Measurements from ENCODE around the gene CDC42SE1. TPM values are rescaled to one million over a fixed set of nuclear protein-coding genes. Genes with fewer than 3 reads are reported as not detected.

CDC42SE1 gene
- total and polyA plus RNA-seq, 9 donors: 42.6 to 68.4 (median 53.5) TPM

DNA sequence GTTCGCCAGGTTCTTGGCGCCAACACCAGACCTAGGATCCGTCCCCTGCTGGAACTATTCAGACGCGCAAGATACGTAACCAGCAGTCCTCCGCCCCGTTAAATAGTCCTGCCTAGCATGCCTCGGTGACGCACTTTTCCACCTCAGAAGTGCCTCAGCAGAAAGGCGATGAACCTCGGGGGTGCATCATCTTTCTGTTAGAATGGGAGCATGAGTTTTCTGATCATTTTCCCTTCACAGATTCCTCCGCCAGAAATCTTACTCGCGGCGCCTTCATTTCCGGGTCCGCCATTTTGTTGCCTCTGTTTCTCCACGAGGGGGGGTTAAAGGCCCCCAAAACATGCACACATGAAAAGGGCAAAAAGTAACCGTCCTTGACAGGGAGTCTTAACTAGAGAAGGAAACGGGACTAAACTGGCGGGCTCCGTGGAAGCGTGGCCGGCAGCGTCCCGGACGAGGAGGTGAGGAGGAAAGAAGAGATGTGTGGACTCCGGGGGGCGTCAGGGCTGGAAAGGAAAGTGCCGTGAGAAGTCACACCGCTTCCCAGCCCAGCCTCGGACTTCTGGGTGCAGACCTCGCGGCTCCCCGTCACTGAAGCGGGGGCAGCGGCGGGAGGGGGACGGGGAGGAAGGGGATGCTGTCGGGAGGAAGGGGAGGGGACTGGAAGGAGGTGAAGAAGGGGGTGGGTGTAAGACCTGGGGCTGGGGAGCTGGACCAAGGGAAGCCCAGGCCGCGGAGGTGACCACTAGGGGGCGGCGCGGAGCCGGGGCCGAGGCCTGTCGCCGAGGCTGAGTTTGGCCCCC, 11.3 kb upstream of the CDC42SE1 start, which contains the start of gene GABPB2:
Gene GABPB2 (plus strand): TSS at position 288 of the 803 bp plus-strand sequence. CDS start 17,429 bp downstream, outside the sequence.
- no peaks in the 10 kb centered on the region for H3K9me3 ChIP-seq (replicated peaks; ENCODE audit: control insufficient read depth, low read depth, low read length)
- H3K36me3 ChIP-seq (ENCODE audit: control insufficient read depth, insufficient read depth, low read length): peaks cover 12% of the 10 kb centered on the region
- WGBS (ENCODE audit: insufficient coverage): 0% methylated on average over 31 of the region's 50 CpGs
- H3K4me3 ChIP-seq (ENCODE audit: low read length): peak within 1 kb of the TSS; percentile 99
- no peaks in the 10 kb centered on the region for H3K27me3 ChIP-seq (ENCODE audit: control insufficient read depth, insufficient read depth, low read length)
- DNase-seq: peak; percentile 99
- peak within 1 kb of the TSS; percentile 100 for H3K27ac ChIP-seq (ENCODE audit: low read length)
- H3K4me1 ChIP-seq (ENCODE audit: control insufficient read depth, insufficient read depth, low read length): peaks cover 16% of the 10 kb centered on the region

DNA sequence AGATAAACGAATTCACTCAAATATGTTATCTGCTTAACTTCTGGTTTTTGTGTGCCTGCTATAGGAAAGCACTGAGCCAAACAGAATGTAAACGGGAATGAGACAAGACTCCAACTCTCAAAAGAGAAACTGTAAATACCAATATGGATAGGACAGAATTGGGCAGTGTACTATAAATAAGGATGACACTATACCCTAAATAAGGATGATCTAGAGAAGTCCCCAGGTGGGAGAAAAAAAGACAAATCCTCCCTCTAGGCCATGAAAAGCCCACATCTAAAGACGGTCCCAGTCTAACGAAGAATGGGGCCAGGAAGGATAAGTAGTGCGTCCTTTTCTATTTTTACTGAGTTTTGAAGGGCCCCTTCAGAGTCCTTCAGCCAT, 9.7 kb upstream of the CDC42SE1 start:
- H3K4me3 ChIP-seq (ENCODE audit: low read length): no peak overlapping the region
- no peak for DNase-seq
- H3K27ac ChIP-seq (ENCODE audit: low read length): peak overlapping the region; percentile 100

GRCh38 chr1:151067185-151067584, 7.8 kb upstream of the CDC42SE1 start:
- Histone ChIP-seq H3K27ac (ENCODE audit: low read length) (no peak overlapping the region), H3K36me3 (ENCODE audit: control insufficient read depth, insufficient read depth, low read length) (peaks cover 3% of the 10 kb centered on the region), H3K27me3 (ENCODE audit: control insufficient read depth, insufficient read depth, low read length) (no peaks in the 10 kb centered on the region), H3K9me3 (replicated peaks; ENCODE audit: control insufficient read depth, low read depth, low read length) (no peaks in the 10 kb centered on the region), H3K4me3 (ENCODE audit: low read length) (no peak overlapping the region), H3K4me1 (ENCODE audit: control insufficient read depth, insufficient read depth, low read length) (peaks cover 16% of the 10 kb centered on the region)
- WGBS (ENCODE audit: insufficient coverage): 88% methylated on average over 4 of the region's 4 CpGs
- DNase-seq: no peak

More for the DNA sequence above, 9.7 kb upstream of the CDC42SE1 start:
- no peaks in the 10 kb centered on the region for H3K9me3 ChIP-seq (replicated peaks; ENCODE audit: control insufficient read depth, low read depth, low read length)
- H3K36me3 ChIP-seq (ENCODE audit: control insufficient read depth, insufficient read depth, low read length): peaks cover 3% of the 10 kb centered on the region
- WGBS (ENCODE audit: insufficient coverage): no CpG with 5 or more reads among the region's 5 CpGs
- peaks cover 16% of the 10 kb centered on the region for H3K4me1 ChIP-seq (ENCODE audit: control insufficient read depth, insufficient read depth, low read length)
- no peaks in the 10 kb centered on the region for H3K27me3 ChIP-seq (ENCODE audit: control insufficient read depth, insufficient read depth, low read length)

GRCh38 chr1:151065089-151065645, 5.7 kb upstream of the CDC42SE1 start:
- DNase-seq: no peak
- no peaks in the 10 kb centered on the region for H3K9me3 ChIP-seq (replicated peaks; ENCODE audit: control insufficient read depth, low read depth, low read length)
- H3K27me3 ChIP-seq (ENCODE audit: control insufficient read depth, insufficient read depth, low read length): no peaks in the 10 kb centered on the region
- H3K36me3 ChIP-seq (ENCODE audit: control insufficient read depth, insufficient read depth, low read length): peaks cover 3% of the 10 kb centered on the region
- no peak overlapping the region for H3K4me3 ChIP-seq (ENCODE audit: low read length)
- H3K27ac ChIP-seq (ENCODE audit: low read length): no peak overlapping the region
- peaks cover 16% of the 10 kb centered on the region for H3K4me1 ChIP-seq (ENCODE audit: control insufficient read depth, insufficient read depth, low read length)

- Histone ChIP-seq H3K36me3 (ENCODE audit: control insufficient read depth, insufficient read depth, low read length) (peaks cover 3% of the 10 kb centered on the region), H3K27me3 (ENCODE audit: control insufficient read depth, insufficient read depth, low read length) (no peaks in the 10 kb centered on the region), H3K9me3 (replicated peaks; ENCODE audit: control insufficient read depth, low read depth, low read length) (no peaks in the 10 kb centered on the region), H3K27ac (ENCODE audit: low read length) (no peak overlapping the region), H3K4me1 (ENCODE audit: control insufficient read depth, insufficient read depth, low read length) (peaks cover 20% of the 10 kb centered on the region), H3K4me3 (ENCODE audit: low read length) (no peak overlapping the region)
- DNase-seq: no peak
- WGBS (ENCODE audit: insufficient coverage): 93% methylated on average over 2 of the region's 3 CpGs
Measured at GRCh38 chr1:151062741-151063371, 3.4 kb upstream of the CDC42SE1 start.

DNA sequence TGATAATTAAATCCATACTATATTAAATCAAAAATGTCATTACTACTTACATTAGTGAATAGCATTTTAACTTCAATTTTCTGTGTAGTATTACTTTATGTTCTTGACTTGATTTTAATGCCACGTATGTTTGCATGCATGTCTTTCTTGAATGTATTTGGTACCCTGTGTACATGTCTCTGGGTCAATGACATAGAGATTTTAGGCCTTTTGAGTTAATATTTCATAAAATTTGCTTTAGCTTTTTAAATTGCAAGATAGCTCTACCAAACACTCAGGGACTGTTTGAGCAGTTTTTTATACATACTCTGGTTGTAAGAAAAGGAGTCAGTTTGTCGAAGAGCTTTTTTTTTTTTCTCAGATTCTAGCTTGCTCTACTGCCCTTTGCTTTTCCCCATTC, 2.3 kb upstream of the CDC42SE1 start:
- Histone ChIP-seq H3K36me3 (ENCODE audit: control insufficient read depth, insufficient read depth, low read length) (peaks cover 6% of the 10 kb centered on the region), H3K27me3 (ENCODE audit: control insufficient read depth, insufficient read depth, low read length) (no peaks in the 10 kb centered on the region), H3K9me3 (replicated peaks; ENCODE audit: control insufficient read depth, low read depth, low read length) (no peaks in the 10 kb centered on the region), H3K4me3 (ENCODE audit: low read length) (no peak overlapping the region), H3K27ac (ENCODE audit: low read length) (no peak overlapping the region), H3K4me1 (ENCODE audit: control insufficient read depth, insufficient read depth, low read length) (peaks cover 31% of the 10 kb centered on the region)
- no peak for DNase-seq
- no CpG with 5 or more reads among the region's 2 CpGs for WGBS (ENCODE audit: insufficient coverage)

DNA sequence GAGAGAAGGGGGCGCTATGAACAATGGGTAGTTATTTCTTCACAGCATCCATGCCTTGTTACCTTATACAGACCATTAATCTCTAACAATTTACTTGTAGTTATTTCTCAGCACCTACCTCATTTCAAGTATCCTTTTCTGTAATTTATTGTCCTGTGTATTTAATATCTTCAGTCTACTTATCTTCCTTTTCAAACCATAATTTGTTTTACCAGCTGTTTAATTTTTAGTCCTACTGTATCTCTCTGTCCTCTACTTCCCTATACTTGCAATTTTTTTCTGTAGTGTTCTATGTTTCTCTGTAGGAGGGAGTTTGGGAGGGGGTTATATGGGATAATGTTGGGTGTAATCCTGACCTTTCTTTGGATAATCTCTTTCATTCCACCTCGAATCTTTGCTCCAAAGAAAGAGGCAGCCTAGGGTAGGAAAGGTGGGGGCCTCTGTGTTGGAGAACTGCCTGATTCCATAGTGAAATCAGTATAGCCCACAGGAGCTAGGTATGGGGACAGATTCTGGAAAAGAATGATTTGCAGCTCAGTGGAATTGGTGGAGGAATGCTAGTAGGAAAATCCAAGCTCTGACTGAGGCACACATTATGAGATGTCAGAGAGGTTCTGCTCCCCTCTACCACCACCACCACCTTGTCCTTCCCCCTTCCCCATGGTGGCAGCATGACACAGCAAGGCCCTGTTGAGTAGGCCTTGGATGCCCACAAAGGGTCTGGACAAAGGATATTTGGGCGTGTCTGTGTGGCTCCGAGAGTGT, 1.4 kb upstream of the CDC42SE1 start:
- Histone ChIP-seq H3K27ac (ENCODE audit: low read length) (peak overlapping the region; percentile 97), H3K4me3 (ENCODE audit: low read length) (peak overlapping the region; percentile 98), H3K9me3 (replicated peaks; ENCODE audit: control insufficient read depth, low read depth, low read length) (no peaks in the 10 kb centered on the region), H3K4me1 (ENCODE audit: control insufficient read depth, insufficient read depth, low read length) (peaks cover 38% of the 10 kb centered on the region), H3K27me3 (ENCODE audit: control insufficient read depth, insufficient read depth, low read length) (no peaks in the 10 kb centered on the region), H3K36me3 (ENCODE audit: control insufficient read depth, insufficient read depth, low read length) (peaks cover 12% of the 10 kb centered on the region)
- no CpG with 5 or more reads among the region's 4 CpGs for WGBS (ENCODE audit: insufficient coverage)
- peak; percentile 27 for DNase-seq

DNA sequence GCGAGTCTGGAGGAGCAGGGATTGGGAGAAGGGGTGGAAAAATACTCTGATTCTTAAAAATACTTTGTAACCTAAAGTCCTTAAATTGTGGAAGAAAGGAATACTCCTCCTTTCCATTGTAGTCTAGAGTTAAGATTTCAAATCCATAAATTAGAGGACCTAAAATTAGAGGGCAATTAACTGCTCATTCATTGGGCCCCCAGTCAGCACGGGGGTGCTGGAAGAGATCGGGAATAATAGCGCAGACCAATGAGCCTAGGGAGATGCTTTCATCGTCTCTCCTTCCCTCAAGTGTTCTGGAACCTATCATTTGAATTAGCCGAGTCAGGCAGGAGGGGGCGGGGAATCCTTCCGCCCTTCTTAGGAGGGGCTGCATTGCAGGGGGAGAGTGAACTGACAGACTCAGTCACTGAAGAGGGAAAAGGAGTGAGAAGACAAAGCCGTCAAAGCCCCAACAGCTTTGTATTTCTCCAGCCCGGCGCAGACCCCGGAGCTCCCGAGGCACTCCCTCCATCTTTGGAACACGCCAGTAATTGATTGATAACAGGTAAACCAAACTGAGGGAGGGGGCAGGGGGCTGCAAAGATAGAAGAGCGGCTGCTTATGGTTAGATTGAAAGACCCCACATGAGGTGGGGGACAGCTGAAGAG, 710 bp upstream of the CDC42SE1 start, which contains the start of gene MLLT11:
Gene MLLT11 (plus strand): TSS at position 391 of the 650 bp plus-strand sequence. CDS start 6,828 bp downstream, outside the sequence.
- DNase-seq: peak; percentile 95
- Histone ChIP-seq H3K4me1 (ENCODE audit: control insufficient read depth, insufficient read depth, low read length) (peaks cover 43% of the 10 kb centered on the region), H3K4me3 (ENCODE audit: low read length) (peak within 1 kb of the TSS; percentile 98), H3K27me3 (ENCODE audit: control insufficient read depth, insufficient read depth, low read length) (no peaks in the 10 kb centered on the region), H3K9me3 (replicated peaks; ENCODE audit: control insufficient read depth, low read depth, low read length) (no peaks in the 10 kb centered on the region), H3K36me3 (ENCODE audit: control insufficient read depth, insufficient read depth, low read length) (peaks cover 19% of the 10 kb centered on the region), H3K27ac (ENCODE audit: low read length) (peak within 1 kb of the TSS; percentile 97)
- WGBS (ENCODE audit: insufficient coverage): 0% methylated on average over 9 of the region's 15 CpGs

DNA sequence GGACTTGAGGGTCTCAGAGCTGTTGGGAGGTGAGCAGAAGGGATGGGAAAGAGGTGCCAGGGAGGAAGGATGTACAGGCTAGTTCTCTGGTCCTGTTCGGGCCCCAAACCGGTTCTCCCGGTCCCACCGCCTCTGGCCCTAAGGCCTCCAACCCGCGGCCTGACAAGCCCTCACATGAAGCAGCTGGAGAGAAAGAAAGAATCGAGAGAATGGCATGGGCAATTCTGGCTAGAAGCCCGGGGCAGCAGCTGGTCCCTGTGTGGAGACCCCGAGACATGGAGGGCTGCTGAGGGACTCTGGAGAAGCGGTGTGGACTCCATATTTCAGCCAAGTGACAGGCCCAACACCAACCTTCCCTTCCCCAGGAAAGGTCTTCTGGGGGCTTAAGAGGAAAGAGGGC, 730 bp downstream of the CDC42SE1 start:
- WGBS (ENCODE audit: insufficient coverage): 1% methylated on average over 10 of the region's 10 CpGs
- Histone ChIP-seq H3K4me1 (ENCODE audit: control insufficient read depth, insufficient read depth, low read length) (peaks cover 43% of the 10 kb centered on the region), H3K27ac (ENCODE audit: low read length) (peak overlapping the region; percentile 97), H3K27me3 (ENCODE audit: control insufficient read depth, insufficient read depth, low read length) (no peaks in the 10 kb centered on the region), H3K9me3 (replicated peaks; ENCODE audit: control insufficient read depth, low read depth, low read length) (no peaks in the 10 kb centered on the region), H3K36me3 (ENCODE audit: control insufficient read depth, insufficient read depth, low read length) (peaks cover 33% of the 10 kb centered on the region), H3K4me3 (ENCODE audit: low read length) (peak overlapping the region; percentile 98)
- peak; percentile 81 for DNase-seq

All from muscle of leg (tissue), 11 donors.